Thyroid gland (tissue), 4 donors: ENCODE data around the gene FOXN3.

ENCODE experiments used
- CTCF ChIP-seq, 6 experiments: fragments of 200-600 bp in 3 of 6; fragments of 450-650 bp in 3 of 6; sonication (generic) in 3 of 6; IDR thresholded peaks; one replicate each; pipeline ENCODE4 v1.5.1; 2016 to 2019; ENCODE audit warnings: antibody characterized with exemption in 6 of 6, mild to moderate bottlenecking in 2 of 6, inconsistent platforms in 1 of 6, moderate library complexity in 1 of 6
- POLR2A ChIP-seq, 2 donors: fragments of 450-650 bp; IDR thresholded peaks; one replicate each; pipeline ENCODE4 v1.6.1; 2017; ENCODE audit warnings: antibody characterized with exemption in 2 of 2, mild to moderate bottlenecking in 2 of 2, moderate library complexity in 1 of 2

GRCh38 chr14:89304972-89305703 is 111.9 kb downstream of the FOXN3 start:
- TF ChIP-seq POLR2A (IDR thresholded peaks at IDR 0.05) (no peak), CTCF (IDR thresholded peaks at IDR 0.05) (no peak)
